ENCODE measurements around the gene PRR33. TPM values are rescaled to one million over a fixed set of nuclear protein-coding genes. Genes with fewer than 3 reads are reported as not detected.

Gene PRR33
- total and polyA plus RNA-seq, 7 donors: 0.13 TPM; not detected in 6

DNA sequence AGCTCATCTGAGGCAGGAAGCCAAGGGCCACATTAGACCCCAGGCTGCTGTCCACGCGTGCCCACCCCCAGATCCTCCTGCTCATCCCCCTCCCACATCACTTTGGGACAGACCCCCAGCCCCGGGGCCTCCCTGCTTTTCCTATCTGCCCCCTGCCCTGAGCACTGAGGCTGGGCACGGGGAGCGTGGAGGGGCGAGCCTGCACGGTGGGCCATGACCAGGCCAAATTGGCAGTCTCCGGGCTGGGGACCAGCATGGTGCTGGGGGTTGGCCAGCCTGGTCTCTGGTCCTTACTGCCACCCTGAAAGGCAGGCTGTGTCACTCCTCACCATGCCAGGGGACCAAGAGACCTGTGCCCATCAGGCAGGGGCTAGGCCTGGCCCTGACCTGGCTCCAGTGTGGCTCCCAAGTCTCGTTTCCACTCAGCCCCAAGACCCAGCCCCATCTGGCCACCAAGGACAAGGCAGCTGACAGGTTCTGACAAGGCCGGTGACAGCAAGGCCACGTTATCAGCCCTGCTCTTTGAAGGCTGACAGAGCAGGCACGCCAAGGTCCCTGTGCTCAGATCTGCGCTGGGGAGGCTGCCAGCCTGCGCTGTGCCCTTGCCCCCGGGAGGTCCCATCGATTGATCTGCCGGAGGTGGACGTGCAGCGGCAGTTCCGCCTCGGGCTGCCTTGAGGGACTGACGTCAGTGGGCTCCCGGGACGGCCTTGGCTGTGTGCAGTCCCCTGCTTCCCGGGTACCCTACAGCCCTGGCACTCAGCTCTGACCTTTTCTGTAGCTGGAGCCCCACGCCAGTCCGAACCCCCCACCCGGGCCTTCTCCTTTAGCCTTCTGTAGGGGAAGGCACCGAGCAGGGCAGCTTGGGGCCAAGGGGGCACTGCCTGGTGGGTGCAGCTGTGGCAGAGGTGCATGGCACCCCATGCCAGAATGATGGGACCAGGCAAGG, 49.3 kb downstream of the PRR33 start:
- Histone ChIP-seq H3K36me3 (no peaks in the 10 kb centered on the region), H3K4me1 (peaks cover 0 to 8% (median 6%) of the 10 kb centered on the region in 4 donors), H3K27me3 (no peaks in the 10 kb centered on the region), H3K27ac (no peak overlapping the region), H3K4me3 (no peak overlapping the region), H3K9me3 (no peaks in the 10 kb centered on the region)
- intact Hi-C loops (cut with DNase I): no loop called here
- no peak for DNase-seq
- TF ChIP-seq POLR2A (IDR thresholded peaks at IDR 0.05) (no peak), EP300 (IDR thresholded peaks at IDR 0.05) (no peak), POLR2AphosphoS5 (IDR thresholded peaks at IDR 0.05) (no peak), CTCF (IDR thresholded peaks at IDR 0.05) (no peak)
- 88 to 91% methylated on average over 29 of the region's 29 CpGs for WGBS, 2 donors

DNA sequence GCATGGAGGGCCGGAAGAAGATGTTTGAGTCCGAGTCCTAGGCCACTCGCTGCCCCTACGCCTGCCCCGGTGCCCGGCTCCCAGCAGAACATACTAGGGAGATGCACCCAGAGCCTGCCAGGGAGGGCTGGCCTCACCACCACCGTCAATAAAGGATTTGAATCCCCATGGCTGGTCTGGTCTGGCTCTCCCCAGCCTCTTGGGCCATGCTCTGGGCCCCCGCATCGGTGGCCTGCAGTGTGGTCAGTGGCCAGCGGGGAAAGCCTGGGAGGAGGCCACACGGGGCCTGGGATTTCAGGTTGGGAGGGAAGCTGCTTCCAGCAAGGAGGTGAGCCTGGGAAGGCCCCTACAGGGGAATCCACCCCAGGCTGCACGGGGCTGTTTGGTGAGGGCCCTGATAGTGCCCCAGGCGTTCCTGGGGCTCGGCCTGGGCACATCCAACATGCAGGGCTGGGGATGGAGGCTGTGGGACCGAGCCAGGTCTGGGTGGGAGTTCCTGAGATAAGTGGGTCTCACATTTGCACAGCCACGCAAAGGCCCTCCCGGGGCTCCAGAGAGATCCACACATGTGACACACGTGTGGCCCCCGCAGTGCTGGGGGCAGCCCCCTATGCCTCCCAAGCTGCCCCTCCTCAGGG, 50.1 kb downstream of the PRR33 start:
- 88 to 93% methylated on average over 19 of the region's 19 CpGs for WGBS, 2 donors
- no peaks in the 10 kb centered on the region for H3K9me3 ChIP-seq
- DNase-seq: no peak
- TF ChIP-seq EP300 (IDR thresholded peaks at IDR 0.05) (no peak), POLR2A (IDR thresholded peaks at IDR 0.05) (no peak), CTCF (IDR thresholded peaks at IDR 0.05) (no peak), POLR2AphosphoS5 (IDR thresholded peaks at IDR 0.05) (no peak)
- peaks cover 0 to 9% (median 6%) of the 10 kb centered on the region in 4 donors for H3K4me1 ChIP-seq
- intact Hi-C loops (cut with DNase I): no loop called here
- no peaks in the 10 kb centered on the region for H3K27me3 ChIP-seq
- no peak overlapping the region for H3K4me3 ChIP-seq
- H3K27ac ChIP-seq: no peak overlapping the region
- H3K36me3 ChIP-seq: no peaks in the 10 kb centered on the region

DNA sequence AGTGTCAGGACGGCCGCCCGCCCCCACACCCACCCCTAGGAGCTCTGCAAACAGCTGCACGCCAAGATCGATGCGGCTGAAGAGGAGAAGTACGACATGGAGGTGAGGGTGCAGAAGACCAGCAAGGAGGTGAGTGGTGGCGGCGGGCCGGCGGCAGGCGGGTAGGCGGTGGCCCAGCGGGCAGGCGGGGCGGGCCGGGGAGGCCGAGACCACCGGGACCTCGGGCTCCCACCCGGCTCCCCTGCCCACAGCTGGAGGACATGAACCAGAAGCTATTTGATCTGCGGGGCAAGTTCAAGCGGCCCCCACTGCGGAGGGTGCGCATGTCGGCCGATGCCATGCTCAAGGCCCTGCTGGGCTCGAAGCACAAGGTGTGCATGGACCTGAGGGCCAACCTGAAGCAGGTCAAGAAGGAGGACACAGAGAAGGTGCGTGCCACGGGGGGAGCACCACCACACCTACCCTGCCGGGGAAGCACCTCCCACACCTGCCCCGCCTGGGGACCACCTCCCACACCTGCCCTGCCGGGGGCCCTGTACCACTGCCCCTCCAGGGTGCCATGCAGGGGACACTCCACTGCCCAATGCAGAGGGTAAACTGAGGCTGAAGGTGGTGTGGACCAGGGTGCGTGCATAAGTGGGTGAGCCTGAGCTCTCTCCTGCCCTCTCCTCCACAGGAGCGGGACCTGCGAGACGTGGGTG, 50.8 kb downstream of the PRR33 start:
- Histone ChIP-seq H3K4me3 (no peak overlapping the region), H3K36me3 (no peaks in the 10 kb centered on the region), H3K27me3 (no peaks in the 10 kb centered on the region), H3K4me1 (peaks cover 0 to 9% (median 6%) of the 10 kb centered on the region in 4 donors), H3K9me3 (no peaks in the 10 kb centered on the region), H3K27ac (no peak overlapping the region)
- 83 to 89% methylated on average over 37 of the region's 37 CpGs for WGBS, 2 donors
- intact Hi-C loops (cut with DNase I): no loop called here
- no peak for TF ChIP-seq POLR2A (IDR thresholded peaks at IDR 0.05)
- no peak for TF ChIP-seq CTCF (IDR thresholded peaks at IDR 0.05)
- DNase-seq: no peak

DNA sequence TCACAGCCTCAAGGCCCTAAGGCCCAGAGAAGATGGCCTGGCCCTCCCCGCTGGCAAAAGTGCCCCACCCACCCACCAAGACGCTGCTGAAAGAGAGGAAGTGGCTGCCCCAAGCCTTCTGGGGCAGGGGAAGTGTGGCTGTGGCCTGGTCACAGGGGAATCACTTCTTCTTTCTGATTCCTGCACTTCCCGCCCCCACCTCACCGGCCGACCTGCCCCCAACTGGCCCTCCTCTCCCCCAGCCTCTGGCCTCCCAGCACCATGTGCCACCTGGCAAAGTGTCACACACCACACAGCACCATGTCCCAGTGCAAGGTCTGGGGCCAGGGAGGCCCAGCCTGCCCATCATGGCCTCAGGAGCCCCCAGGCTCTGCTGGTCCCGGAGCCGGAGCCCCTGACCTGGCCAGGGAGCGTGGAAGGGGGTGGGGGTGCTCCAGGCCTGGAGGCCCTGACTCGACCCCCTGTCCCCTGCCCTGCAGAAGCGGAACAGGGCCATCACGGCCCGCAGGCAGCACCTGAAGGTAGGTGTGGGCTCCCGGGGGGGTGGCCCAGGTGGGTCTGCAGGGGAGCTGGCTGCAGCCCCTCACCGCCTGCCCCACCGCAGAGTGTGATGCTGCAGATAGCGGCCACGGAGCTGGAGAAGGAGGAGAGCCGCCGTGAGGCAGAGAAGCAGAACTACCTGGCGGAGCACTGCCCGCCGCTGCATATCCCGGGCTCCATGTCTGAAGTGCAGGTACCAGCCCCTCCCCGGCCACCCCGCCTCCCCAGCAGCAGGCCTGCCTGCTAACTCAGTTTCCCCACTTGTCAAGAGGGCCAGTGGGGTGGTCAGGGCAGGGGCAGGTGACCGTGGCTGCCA, 51.5 kb downstream of the PRR33 start:
- H3K4me3 ChIP-seq: no peak overlapping the region
- intact Hi-C loops (cut with DNase I): loop anchor here (5.0 kb wide), 3 partner anchors 42 to 312 kb away; partner anchors contain the start of gene TNNT3
- H3K4me1 ChIP-seq: peaks cover 0 to 9% (median 6%) of the 10 kb centered on the region in 4 donors
- 74 to 80% methylated on average over 26 of the region's 26 CpGs for WGBS, 2 donors
- no peaks in the 10 kb centered on the region for H3K27me3 ChIP-seq
- H3K36me3 ChIP-seq: no peaks in the 10 kb centered on the region
- no peak for DNase-seq
- no peak for TF ChIP-seq POLR2AphosphoS5 (IDR thresholded peaks at IDR 0.05)
- no peak for TF ChIP-seq POLR2A (IDR thresholded peaks at IDR 0.05)
- TF ChIP-seq CTCF (IDR thresholded peaks at IDR 0.05): no peak
- H3K27ac ChIP-seq: peak overlapping the region in 1 of 4 donors; percentile 37
- no peaks in the 10 kb centered on the region for H3K9me3 ChIP-seq

All from sigmoid colon (tissue), 7 donors.